ENCODE results near the gene SMARCAL1.

DNA sequence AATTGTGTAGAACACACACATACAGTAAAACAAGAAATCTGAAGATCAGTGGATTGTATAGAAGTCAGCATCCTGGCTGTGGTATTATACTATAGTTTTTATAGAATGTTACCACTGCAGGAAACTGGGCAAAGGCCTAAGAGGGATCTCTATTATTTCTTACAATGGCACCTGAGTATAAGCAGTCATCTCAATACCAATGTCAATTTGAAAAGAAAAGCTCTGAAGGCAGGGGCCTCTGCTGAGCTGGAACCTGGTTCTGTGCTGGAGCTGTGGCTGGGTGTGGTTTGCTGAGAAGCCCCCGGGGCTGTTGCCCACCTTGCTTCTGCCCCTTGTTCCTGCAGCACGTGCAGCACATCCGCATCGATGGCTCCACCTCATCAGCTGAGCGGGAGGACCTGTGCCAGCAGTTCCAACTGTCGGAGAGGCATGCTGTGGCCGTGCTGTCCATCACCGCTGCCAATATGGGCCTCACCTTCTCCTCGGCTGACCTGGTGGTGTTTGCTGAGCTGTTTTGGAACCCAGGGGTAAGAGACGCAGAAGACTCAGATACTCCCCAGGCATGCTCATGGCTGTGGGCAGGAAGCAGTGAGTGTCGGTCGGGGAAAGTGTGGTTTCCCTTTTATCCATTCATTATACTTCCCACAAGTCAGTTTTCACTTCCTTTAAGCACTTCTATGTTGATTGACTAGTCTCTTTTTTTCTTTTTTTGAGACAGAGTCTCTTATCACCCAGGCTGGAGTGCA is 62.8 kb downstream of the SMARCAL1 start:
- TF ChIP-seq POLR2AphosphoS5 (IDR thresholded peaks at IDR 0.05), result no peak
- TF ChIP-seq, protein P1, sequence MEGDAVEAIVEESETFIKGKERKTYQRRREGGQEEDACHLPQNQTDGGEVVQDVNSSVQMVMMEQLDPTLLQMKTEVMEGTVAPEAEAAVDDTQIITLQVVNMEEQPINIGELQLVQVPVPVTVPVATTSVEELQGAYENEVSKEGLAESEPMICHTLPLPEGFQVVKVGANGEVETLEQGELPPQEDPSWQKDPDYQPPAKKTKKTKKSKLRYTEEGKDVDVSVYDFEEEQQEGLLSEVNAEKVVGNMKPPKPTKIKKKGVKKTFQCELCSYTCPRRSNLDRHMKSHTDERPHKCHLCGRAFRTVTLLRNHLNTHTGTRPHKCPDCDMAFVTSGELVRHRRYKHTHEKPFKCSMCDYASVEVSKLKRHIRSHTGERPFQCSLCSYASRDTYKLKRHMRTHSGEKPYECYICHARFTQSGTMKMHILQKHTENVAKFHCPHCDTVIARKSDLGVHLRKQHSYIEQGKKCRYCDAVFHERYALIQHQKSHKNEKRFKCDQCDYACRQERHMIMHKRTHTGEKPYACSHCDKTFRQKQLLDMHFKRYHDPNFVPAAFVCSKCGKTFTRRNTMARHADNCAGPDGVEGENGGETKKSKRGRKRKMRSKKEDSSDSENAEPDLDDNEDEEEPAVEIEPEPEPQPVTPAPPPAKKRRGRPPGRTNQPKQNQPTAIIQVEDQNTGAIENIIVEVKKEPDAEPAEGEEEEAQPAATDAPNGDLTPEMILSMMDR (IDR thresholded peaks at IDR 0.05; ENCODE audit: poor library complexity, severe bottlenecking), result no peak
- no peak for TF ChIP-seq EP300 (conservative IDR thresholded peaks at IDR 0.05; ENCODE audit: poor library complexity, severe bottlenecking)
- TF ChIP-seq MXI1 (conservative IDR thresholded peaks at IDR 0.05; ENCODE audit: poor library complexity, severe bottlenecking), result no peak
- TF ChIP-seq EZH2 (IDR thresholded peaks at IDR 0.05; ENCODE audit: borderline replicate concordance, insufficient read depth, low read length, poor library complexity, severe bottlenecking), result no peak
- no peak for TF ChIP-seq RAD21 (conservative IDR thresholded peaks at IDR 0.05)
- TF ChIP-seq, protein P2, sequence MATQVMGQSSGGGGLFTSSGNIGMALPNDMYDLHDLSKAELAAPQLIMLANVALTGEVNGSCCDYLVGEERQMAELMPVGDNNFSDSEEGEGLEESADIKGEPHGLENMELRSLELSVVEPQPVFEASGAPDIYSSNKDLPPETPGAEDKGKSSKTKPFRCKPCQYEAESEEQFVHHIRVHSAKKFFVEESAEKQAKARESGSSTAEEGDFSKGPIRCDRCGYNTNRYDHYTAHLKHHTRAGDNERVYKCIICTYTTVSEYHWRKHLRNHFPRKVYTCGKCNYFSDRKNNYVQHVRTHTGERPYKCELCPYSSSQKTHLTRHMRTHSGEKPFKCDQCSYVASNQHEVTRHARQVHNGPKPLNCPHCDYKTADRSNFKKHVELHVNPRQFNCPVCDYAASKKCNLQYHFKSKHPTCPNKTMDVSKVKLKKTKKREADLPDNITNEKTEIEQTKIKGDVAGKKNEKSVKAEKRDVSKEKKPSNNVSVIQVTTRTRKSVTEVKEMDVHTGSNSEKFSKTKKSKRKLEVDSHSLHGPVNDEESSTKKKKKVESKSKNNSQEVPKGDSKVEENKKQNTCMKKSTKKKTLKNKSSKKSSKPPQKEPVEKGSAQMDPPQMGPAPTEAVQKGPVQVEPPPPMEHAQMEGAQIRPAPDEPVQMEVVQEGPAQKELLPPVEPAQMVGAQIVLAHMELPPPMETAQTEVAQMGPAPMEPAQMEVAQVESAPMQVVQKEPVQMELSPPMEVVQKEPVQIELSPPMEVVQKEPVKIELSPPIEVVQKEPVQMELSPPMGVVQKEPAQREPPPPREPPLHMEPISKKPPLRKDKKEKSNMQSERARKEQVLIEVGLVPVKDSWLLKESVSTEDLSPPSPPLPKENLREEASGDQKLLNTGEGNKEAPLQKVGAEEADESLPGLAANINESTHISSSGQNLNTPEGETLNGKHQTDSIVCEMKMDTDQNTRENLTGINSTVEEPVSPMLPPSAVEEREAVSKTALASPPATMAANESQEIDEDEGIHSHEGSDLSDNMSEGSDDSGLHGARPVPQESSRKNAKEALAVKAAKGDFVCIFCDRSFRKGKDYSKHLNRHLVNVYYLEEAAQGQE (IDR thresholded peaks at IDR 0.05; ENCODE audit: borderline replicate concordance), result no peak
- TF ChIP-seq TAF1 (IDR thresholded peaks at IDR 0.05; ENCODE audit: low read depth), result no peak
- TF ChIP-seq SMC3 (conservative IDR thresholded peaks at IDR 0.05; ENCODE audit: poor library complexity), result no peak

Data from neural cell (in vitro differentiated cells).